CD8-positive, alpha-beta memory T cell (primary cell): ENCODE measurements around the gene CSNK2A3. TPM values are rescaled to one million over a fixed set of nuclear protein-coding genes. Genes with fewer than 3 reads are reported as not detected.

ENCODE experiments used
- CTCF ChIA-PET: fragments of 350-600 bp; sonication (Branson Sonifier 250); formaldehyde crosslinking; loops from one replicate; lab custom pipeline; 2021; ENCODE audit warnings: antibody characterized with exemption; lab: Charles Lee
- POLR2A ChIA-PET: fragments of 350-600 bp; sonication (Branson Sonifier 250); formaldehyde crosslinking; loops from one replicate; lab custom pipeline; 2021; ENCODE audit warnings: antibody characterized with exemption; lab: Charles Lee
- DNase-seq, 5 donors: peaks; one replicate each; pipeline versions ENCODE4 v3.0.0 to v3.0.0-alpha.2; 2020 to 2022; ENCODE audit warnings: mixed read lengths in 1 of 5
- H3K27ac ChIP-seq: one replicate; pipeline ENCODE4 v1.7.0; 2013; ENCODE audit warnings: low read depth, mild to moderate bottlenecking, low read length, moderate library complexity
- H3K27me3 ChIP-seq: 2 replicates; pipeline ENCODE4 v1.7.0; 2013; ENCODE audit warnings: low read length, mild to moderate bottlenecking; ENCODE audit not compliant: insufficient read depth, poor library complexity, severe bottlenecking
- H3K36me3 ChIP-seq: 2 replicates; pipeline ENCODE4 v1.7.0; 2013; ENCODE audit warnings: mild to moderate bottlenecking, low read length, moderate library complexity; ENCODE audit not compliant: insufficient read depth
- H3K4me1 ChIP-seq: 2 replicates; pipeline ENCODE4 v1.7.0; 2013; ENCODE audit warnings: mild to moderate bottlenecking, low read length, moderate library complexity; ENCODE audit not compliant: insufficient read depth
- H3K4me3 ChIP-seq: 2 replicates; pipeline ENCODE4 v1.7.0; 2013; ENCODE audit warnings: mild to moderate bottlenecking, low read length
- H3K9me3 ChIP-seq: 2 replicates; pipeline ENCODE4 v1.7.0; 2013; ENCODE audit warnings: mild to moderate bottlenecking, low read length
- H3K27ac Mint-ChIP-seq, 8 donors: one replicate each; pipeline ENCODE4 v1.8.0; 2020 to 2021; ENCODE audit warnings: mixed read lengths in 8 of 8, mild to moderate bottlenecking in 6 of 8, inconsistent platforms in 3 of 8, moderate library complexity in 3 of 8
- H3K27me3 Mint-ChIP-seq, 2 donors: one replicate each; pipeline ENCODE4 v1.8.0; 2020 to 2021; ENCODE audit warnings: mixed read lengths in 2 of 2, mild to moderate bottlenecking in 1 of 2, moderate library complexity in 1 of 2
- H3K36me3 Mint-ChIP-seq, 3 donors: one replicate each; pipeline ENCODE4 v1.8.0; 2020 to 2021; ENCODE audit warnings: mixed read lengths in 3 of 3, inconsistent platforms in 1 of 3, mild to moderate bottlenecking in 1 of 3
- H3K4me1 Mint-ChIP-seq, 3 donors: one replicate each; pipeline ENCODE4 v1.8.0; 2020 to 2021; ENCODE audit warnings: mixed read lengths in 3 of 3, inconsistent platforms in 1 of 3, mild to moderate bottlenecking in 1 of 3
- H3K4me3 Mint-ChIP-seq, 7 donors: one replicate each; pipeline ENCODE4 v1.8.0; 2020 to 2021; ENCODE audit warnings: mixed read lengths in 7 of 7, mild to moderate bottlenecking in 6 of 7, moderate library complexity in 4 of 7, inconsistent platforms in 2 of 7
- H3K9me3 Mint-ChIP-seq, 5 donors: one replicate each; pipeline ENCODE4 v1.8.0; 2020 to 2022; ENCODE audit warnings: mixed read lengths in 5 of 5, mild to moderate bottlenecking in 3 of 5, moderate library complexity in 2 of 5, inconsistent platforms in 1 of 5
- polyA plus RNA-seq: library from polyadenylated mRNA; unstranded; fragments of 300-500 nt; fragmentation: Illumina TruSeq; gene quantifications from one replicate; pipeline ENCODE4 v1.2.3, GENCODE V29; 2021
- total RNA-seq, 2 experiments: library from RNA; stranded (reverse); gene quantifications; one replicate each; pipeline ENCODE4 v1.2.3, GENCODE V29; 2021

The CSNK2A3 gene
- total and polyA plus RNA-seq, 3 experiments from 2014 or later = 1.1 to 2.6 (median 2.6) TPM

DNA sequence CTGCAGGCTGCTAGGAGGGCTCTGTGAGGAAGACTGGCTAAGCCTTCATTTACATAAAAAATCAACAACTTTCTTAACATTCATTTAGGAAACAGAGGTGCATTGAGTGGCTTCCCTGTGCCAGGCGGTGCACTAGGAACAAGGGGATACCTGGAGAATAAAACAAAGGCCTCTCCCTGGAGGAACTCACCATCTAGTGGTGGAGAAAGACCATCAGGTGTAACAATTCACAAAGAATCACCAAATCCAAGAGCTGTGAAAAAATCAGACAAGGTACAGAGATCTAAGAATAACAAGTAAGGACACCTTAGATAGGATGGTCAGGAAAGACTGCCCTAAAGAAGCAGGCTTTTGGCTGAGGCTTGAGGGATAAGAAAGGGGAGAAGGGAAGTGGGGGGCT lies 40.3 kb downstream of the CSNK2A3 start:
- H3K36me3 Mint-ChIP-seq = no peaks in the 10 kb centered on the region
- Histone ChIP-seq H3K27ac (no peak overlapping the region), H3K36me3 (no peaks in the 10 kb centered on the region), H3K27me3 (no peaks in the 10 kb centered on the region), H3K4me3 (no peak overlapping the region), H3K9me3 (no peaks in the 10 kb centered on the region), H3K4me1 (no peaks in the 10 kb centered on the region)
- POLR2A ChIA-PET = no interaction called here
- H3K4me3 Mint-ChIP-seq = peak overlapping the region in 1 of 7 donors; percentile 7
- H3K27ac Mint-ChIP-seq = no peak overlapping the region
- peaks cover 0 to 1% (median 0%) of the 10 kb centered on the region in 5 donors for H3K9me3 Mint-ChIP-seq
- DNase-seq = no peak
- peaks cover 6 to 7% (median 6%) of the 10 kb centered on the region in 3 donors for H3K4me1 Mint-ChIP-seq
- CTCF ChIA-PET = no interaction called here
- peaks cover 0 to 8% of the 10 kb centered on the region in 2 donors for H3K27me3 Mint-ChIP-seq

DNA sequence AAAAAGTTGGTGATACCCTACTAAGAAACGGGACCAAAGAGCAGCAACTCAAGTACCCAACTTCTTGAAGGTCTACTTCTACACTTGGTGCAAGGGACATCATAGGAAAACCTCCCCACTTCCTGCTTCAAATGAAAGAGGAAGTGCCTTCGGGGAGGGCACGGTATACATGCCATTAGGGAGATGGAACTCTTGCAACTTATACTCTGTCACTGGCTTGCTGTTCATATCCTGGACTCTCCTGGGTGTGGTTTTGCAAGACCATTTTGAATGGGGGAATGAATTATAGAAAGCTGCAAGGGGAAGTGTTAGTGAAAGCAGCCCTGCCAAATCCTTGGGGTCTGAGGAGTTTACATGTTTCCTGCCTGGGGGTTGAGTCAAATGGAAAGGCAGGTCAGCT lies 41.9 kb downstream of the CSNK2A3 start:
- POLR2A ChIA-PET = no interaction called here
- Mint-ChIP-seq H3K9me3 (peaks cover 0 to 1% (median 0%) of the 10 kb centered on the region in 5 donors), H3K27ac (peak overlapping the region in 1 of 8 donors; percentile 51), H3K4me1 (peaks cover 6 to 7% (median 6%) of the 10 kb centered on the region in 3 donors), H3K36me3 (no peaks in the 10 kb centered on the region), H3K4me3 (peak overlapping the region in 1 of 7 donors; percentile 2), H3K27me3 (peaks cover 0 to 8% of the 10 kb centered on the region in 2 donors)
- Histone ChIP-seq H3K4me3 (no peak overlapping the region), H3K9me3 (no peaks in the 10 kb centered on the region), H3K36me3 (no peaks in the 10 kb centered on the region), H3K27me3 (no peaks in the 10 kb centered on the region), H3K4me1 (no peaks in the 10 kb centered on the region), H3K27ac (no peak overlapping the region)
- DNase-seq = no peak
- CTCF ChIA-PET = no interaction called here

DNA sequence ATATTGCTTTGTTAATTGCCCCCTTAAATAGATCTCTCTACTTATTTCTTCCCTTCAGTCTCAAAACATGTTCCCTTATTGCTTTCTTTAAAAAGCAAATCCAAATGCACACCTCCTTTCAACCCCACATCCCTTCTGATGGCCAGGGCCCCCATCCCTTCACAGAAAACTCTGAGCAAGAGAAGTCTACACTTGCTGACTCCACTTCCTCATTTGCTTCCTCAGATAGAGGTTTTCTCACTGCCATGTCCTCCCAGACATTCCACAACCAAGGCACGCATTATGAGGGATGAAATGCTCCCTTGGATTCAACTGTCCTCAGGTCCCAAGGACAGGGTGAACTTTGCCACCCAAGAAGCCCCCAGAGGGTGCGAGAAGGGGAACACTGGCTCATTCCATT lies 43.1 kb downstream of the CSNK2A3 start:
- Histone ChIP-seq H3K4me3 (no peak overlapping the region), H3K9me3 (no peaks in the 10 kb centered on the region), H3K27me3 (no peaks in the 10 kb centered on the region), H3K4me1 (no peaks in the 10 kb centered on the region), H3K36me3 (no peaks in the 10 kb centered on the region), H3K27ac (no peak overlapping the region)
- peaks cover 0 to 8% of the 10 kb centered on the region in 2 donors for H3K27me3 Mint-ChIP-seq
- no peak overlapping the region for H3K4me3 Mint-ChIP-seq
- DNase-seq = no peak
- CTCF ChIA-PET = no interaction called here
- POLR2A ChIA-PET = no interaction called here
- peaks cover 6 to 7% (median 6%) of the 10 kb centered on the region in 3 donors for H3K4me1 Mint-ChIP-seq
- no peaks in the 10 kb centered on the region for H3K36me3 Mint-ChIP-seq
- no peak overlapping the region for H3K27ac Mint-ChIP-seq
- H3K9me3 Mint-ChIP-seq = peaks cover 0 to 1% (median 0%) of the 10 kb centered on the region in 5 donors

DNA sequence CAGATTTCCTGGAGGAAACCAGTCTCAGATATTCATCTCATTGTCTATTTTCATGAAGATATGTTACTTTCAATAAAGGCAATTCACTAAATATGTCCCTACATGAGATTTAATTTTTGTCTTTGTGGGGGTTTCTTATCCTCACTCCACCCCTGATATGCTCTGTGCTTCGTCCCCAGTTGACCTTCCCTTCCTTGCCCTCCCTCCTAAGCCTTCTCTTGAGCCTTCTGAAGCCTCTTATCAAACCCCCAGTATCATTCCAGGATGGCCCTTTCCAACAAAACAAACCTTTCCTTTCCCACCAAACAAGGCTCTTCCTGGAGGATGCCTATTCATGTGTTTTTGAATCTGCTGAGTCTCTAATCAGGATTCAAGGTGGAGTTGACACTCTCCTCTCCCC lies 44.8 kb downstream of the CSNK2A3 start:
- H3K27ac Mint-ChIP-seq = no peak overlapping the region
- H3K27me3 Mint-ChIP-seq = peaks cover 0 to 8% of the 10 kb centered on the region in 2 donors
- POLR2A ChIA-PET = no interaction called here
- DNase-seq = no peak
- H3K27ac ChIP-seq = no peak overlapping the region
- no peaks in the 10 kb centered on the region for H3K36me3 ChIP-seq
- peaks cover 6 to 7% (median 6%) of the 10 kb centered on the region in 3 donors for H3K4me1 Mint-ChIP-seq
- H3K4me3 ChIP-seq = no peak overlapping the region
- no peak overlapping the region for H3K4me3 Mint-ChIP-seq
- peaks cover 0 to 1% (median 0%) of the 10 kb centered on the region in 5 donors for H3K9me3 Mint-ChIP-seq
- H3K36me3 Mint-ChIP-seq = no peaks in the 10 kb centered on the region
- no peaks in the 10 kb centered on the region for H3K27me3 ChIP-seq
- CTCF ChIA-PET = no interaction called here
- no peaks in the 10 kb centered on the region for H3K4me1 ChIP-seq
- H3K9me3 ChIP-seq = no peaks in the 10 kb centered on the region

DNA sequence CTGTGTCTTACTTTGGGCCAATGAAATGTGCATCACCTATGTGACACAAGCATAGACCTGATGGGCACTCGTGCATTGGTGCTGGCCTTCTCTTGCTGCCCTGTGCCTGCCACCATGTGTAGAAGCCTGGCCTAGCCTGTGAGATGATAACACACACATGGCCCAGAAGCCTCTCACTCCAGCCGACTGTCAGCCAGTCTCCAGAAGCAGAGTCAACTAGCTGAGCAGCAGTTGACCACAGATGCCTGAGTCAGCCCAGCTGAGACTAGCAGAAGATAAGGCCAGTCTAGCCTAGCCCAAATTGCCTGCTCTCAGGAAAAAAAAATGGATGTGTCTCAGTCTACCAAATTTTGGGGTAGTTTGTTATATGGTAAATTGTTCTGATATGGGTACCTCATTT lies 46.2 kb downstream of the CSNK2A3 start:
- H3K9me3 ChIP-seq = no peaks in the 10 kb centered on the region
- H3K36me3 Mint-ChIP-seq = no peaks in the 10 kb centered on the region
- H3K4me3 ChIP-seq = no peak overlapping the region
- CTCF ChIA-PET = no interaction called here
- peaks cover 0 to 1% (median 0%) of the 10 kb centered on the region in 5 donors for H3K9me3 Mint-ChIP-seq
- H3K27me3 ChIP-seq = no peaks in the 10 kb centered on the region
- peaks cover 6 to 7% (median 6%) of the 10 kb centered on the region in 3 donors for H3K4me1 Mint-ChIP-seq
- H3K27ac ChIP-seq = no peak overlapping the region
- peaks cover 0 to 6% of the 10 kb centered on the region in 2 donors for H3K27me3 Mint-ChIP-seq
- no peaks in the 10 kb centered on the region for H3K36me3 ChIP-seq
- no peak overlapping the region for H3K27ac Mint-ChIP-seq
- H3K4me1 ChIP-seq = no peaks in the 10 kb centered on the region
- H3K4me3 Mint-ChIP-seq = no peak overlapping the region
- DNase-seq = no peak
- POLR2A ChIA-PET = no interaction called here

DNA sequence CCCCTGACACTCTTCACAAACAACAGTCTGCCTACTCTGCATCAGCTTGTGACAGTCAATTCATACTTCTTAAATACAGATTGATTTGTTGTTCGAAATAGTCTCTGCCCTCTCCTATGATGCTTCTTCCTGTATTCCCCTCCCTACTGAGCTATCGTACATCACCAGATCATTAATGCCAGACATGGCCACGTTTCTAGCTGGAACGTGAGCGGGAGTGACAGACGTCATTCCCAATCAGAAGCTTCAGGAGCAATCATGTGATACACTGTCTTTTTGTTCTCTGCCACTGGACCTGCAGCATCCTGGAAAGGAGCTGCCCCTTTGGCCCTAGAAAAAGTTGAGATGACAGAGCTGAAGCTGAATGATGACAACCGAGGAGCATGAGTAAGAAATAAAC lies 48.5 kb downstream of the CSNK2A3 start:
- H3K27ac Mint-ChIP-seq = no peak overlapping the region
- CTCF ChIA-PET = no interaction called here

DNA sequence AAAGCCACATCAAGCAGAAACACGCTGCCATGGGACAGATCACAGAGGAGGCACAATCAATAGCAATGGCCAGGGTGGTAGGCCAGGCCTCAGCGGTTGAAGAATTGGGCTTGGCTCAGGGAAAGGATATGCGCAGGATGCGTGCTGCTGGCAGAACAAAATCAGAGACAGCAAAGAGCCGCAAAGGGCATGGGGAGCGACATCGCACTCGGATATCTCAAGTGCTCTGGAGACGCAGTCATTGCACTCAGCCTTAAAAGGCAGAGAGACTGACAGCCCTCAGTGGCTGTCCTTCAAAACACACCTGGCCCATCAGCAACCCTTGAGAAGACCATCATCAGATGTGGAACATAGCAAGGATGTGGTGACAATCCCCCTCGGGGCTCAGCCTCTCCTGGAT lies 50.5 kb downstream of the CSNK2A3 start:
- POLR2A ChIA-PET = no interaction called here
- Histone ChIP-seq H3K4me1 (no peaks in the 10 kb centered on the region), H3K9me3 (no peaks in the 10 kb centered on the region), H3K36me3 (no peaks in the 10 kb centered on the region), H3K27ac (no peak overlapping the region), H3K27me3 (no peaks in the 10 kb centered on the region), H3K4me3 (no peak overlapping the region)
- Mint-ChIP-seq H3K36me3 (no peaks in the 10 kb centered on the region), H3K4me3 (no peak overlapping the region), H3K27ac (no peak overlapping the region), H3K4me1 (no peaks in the 10 kb centered on the region), H3K27me3 (peaks cover 0 to 4% of the 10 kb centered on the region in 2 donors), H3K9me3 (no peaks in the 10 kb centered on the region)
- CTCF ChIA-PET = no interaction called here
- no peak for DNase-seq

More for the DNA sequence above, 48.5 kb downstream of the CSNK2A3 start:
- Histone ChIP-seq H3K36me3 (no peaks in the 10 kb centered on the region), H3K27ac (no peak overlapping the region), H3K4me3 (no peak overlapping the region), H3K9me3 (no peaks in the 10 kb centered on the region), H3K27me3 (no peaks in the 10 kb centered on the region), H3K4me1 (no peaks in the 10 kb centered on the region)
- no peak for DNase-seq
- no peaks in the 10 kb centered on the region for H3K4me1 Mint-ChIP-seq
- peaks cover 0 to 1% (median 0%) of the 10 kb centered on the region in 5 donors for H3K9me3 Mint-ChIP-seq
- no peaks in the 10 kb centered on the region for H3K36me3 Mint-ChIP-seq
- H3K27me3 Mint-ChIP-seq = peaks cover under 1 to 4% of the 10 kb centered on the region in 2 donors
- POLR2A ChIA-PET = no interaction called here
- H3K4me3 Mint-ChIP-seq = no peak overlapping the region
